Type B pancreatic cell (in vitro differentiated cells): ENCODE results near the gene STXBP6. TPM values are rescaled to one million over a fixed set of nuclear protein-coding genes. Genes with fewer than 3 reads are reported as not detected.
"Not testable (repeated sequence)": the region's sequence is repeated elsewhere in the genome, so short reads cannot be mapped to it uniquely, and the experiment has no call there.

Experiments
- DNase-seq: peaks from one replicate; pipeline ENCODE4 v3.0.0; 2021; ENCODE audit warnings: mixed read lengths; ENCODE audit not compliant: unreplicated experiment; ENCODE audit errors: extremely low spot score
- H3K27ac Mint-ChIP-seq: 2 replicates; pipeline ENCODE4 v1.8.0; 2021; ENCODE audit warnings: mild to moderate bottlenecking, mixed read lengths
- H3K27me3 Mint-ChIP-seq: 2 replicates; pipeline ENCODE4 v1.8.0; 2021; ENCODE audit warnings: mixed read lengths
- H3K36me3 Mint-ChIP-seq: 2 replicates; pipeline ENCODE4 v1.8.0; 2021; ENCODE audit warnings: mixed read lengths
- H3K4me1 Mint-ChIP-seq: one replicate; pipeline ENCODE4 v1.8.0; 2021; ENCODE audit warnings: mixed read lengths; ENCODE audit not compliant: unreplicated experiment
- H3K4me3 Mint-ChIP-seq: 2 replicates; pipeline ENCODE4 v1.8.0; 2021; ENCODE audit warnings: mild to moderate bottlenecking, mixed read lengths
- H3K9me3 Mint-ChIP-seq: 2 replicates; pipeline ENCODE4 v1.8.0; 2021; ENCODE audit warnings: mixed read lengths
- CTCF ChIP-seq: fragments of 200-600 bp; sonication (generic); conservative IDR thresholded peaks from 2 replicates; pipeline ENCODE4 v1.5.0; 2021; ENCODE audit warnings: antibody characterized with exemption, mild to moderate bottlenecking
- total RNA-seq: library from RNA; stranded (reverse); gene quantifications from 2 replicates; pipeline ENCODE4 v1.2.1, GENCODE V29; 2021; ENCODE audit warnings: low replicate concordance

The STXBP6 gene
- total RNA-seq, 1 donor from 2014 or later: 17.0 TPM

DNA sequence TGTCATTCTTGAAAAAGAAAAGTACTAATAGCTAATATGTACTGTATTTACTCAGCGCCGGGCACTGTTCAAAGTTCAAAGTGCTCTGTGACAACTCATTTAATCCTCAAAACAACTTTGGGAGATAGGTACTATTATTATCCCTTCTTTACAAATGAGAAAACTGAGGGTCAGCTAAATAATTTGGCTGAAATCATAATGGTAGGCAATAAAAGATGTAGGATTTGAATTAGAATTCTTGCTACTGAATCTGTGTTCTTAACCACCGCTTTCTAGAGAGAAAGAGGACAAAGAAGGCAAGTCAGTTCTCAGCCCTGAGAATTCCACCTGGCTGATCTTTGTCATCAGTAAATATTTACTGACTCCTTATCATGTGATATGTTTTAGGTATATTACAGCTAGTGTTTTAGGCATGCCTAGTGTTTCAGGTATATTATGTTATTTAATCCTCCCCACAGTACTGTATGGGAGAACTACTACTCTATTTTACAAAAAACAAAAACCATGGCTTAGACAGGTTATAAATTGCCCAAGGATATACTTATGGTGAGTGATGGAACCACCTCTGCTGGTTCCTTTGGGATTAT lies 210.2 kb downstream of the STXBP6 start:
- TF ChIP-seq CTCF: no peak
- Mint-ChIP-seq H3K36me3 (peaks cover 3% of the 10 kb centered on the region), H3K4me3 (no peak overlapping the region), H3K4me1 (peaks cover 15% of the 10 kb centered on the region), H3K9me3 (no peaks in the 10 kb centered on the region), H3K27me3 (no peaks in the 10 kb centered on the region), H3K27ac (peak overlapping the region; percentile 48)
- DNase-seq: no peak

- H3K4me3 Mint-ChIP-seq: no peak overlapping the region
- peaks cover 15% of the 10 kb centered on the region for H3K4me1 Mint-ChIP-seq
- no peaks in the 10 kb centered on the region for H3K27me3 Mint-ChIP-seq
- no peak for TF ChIP-seq CTCF
- no peaks in the 10 kb centered on the region for H3K9me3 Mint-ChIP-seq
- H3K27ac Mint-ChIP-seq: peak overlapping the region; percentile 48
- peaks cover 7% of the 10 kb centered on the region for H3K36me3 Mint-ChIP-seq
- DNase-seq: no peak
These were observed 210.9 kb downstream of the STXBP6 start for GRCh38 chr14:24838945-24839616.

DNA sequence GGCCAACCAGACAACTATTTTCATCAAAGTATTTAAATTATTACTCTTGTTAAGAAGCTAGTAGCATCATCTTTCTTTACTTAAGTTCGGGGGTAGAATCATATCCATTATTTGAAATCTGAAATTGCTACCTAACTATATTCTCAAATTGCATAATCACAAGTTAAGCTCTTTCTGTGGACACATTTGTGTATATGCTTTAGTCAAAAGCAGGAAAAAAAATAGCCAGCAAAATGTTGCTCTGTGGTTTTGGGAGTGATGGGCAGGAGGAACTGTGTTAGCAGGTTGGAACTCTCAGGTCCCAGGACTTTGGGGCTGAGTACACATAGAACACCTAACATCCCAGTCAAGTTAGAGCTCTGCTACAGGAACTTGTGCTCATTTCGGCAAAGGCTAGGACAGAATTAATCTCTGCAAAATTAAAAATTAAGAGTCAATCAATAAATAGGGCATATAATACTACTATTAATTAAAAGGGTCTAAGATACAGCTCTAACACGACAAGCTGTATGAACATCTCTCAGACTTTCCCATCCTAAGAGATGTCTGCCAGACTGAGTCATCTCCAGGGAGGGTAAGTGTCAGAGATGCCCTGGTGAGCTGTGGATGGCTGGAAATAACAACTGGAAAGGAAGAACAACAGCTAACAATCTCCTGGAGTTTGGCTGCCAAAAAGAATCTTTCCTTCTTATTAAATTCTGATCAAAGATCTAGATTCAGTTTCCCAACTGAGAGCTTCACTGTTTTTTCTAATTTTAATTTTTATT lies 212.5 kb downstream of the STXBP6 start:
- Mint-ChIP-seq H3K27me3 (no peaks in the 10 kb centered on the region), H3K4me3 (no peak overlapping the region), H3K36me3 (peaks cover 7% of the 10 kb centered on the region), H3K4me1 (peaks cover 15% of the 10 kb centered on the region), H3K9me3 (no peaks in the 10 kb centered on the region), H3K27ac (peak overlapping the region; percentile 22)
- TF ChIP-seq CTCF: no peak
- DNase-seq: no peak

GRCh38 chr14:24836324-24836723 lies 213.6 kb downstream of the STXBP6 start:
- H3K4me1 Mint-ChIP-seq: peaks cover 15% of the 10 kb centered on the region
- not testable (repeated sequence) for H3K9me3 Mint-ChIP-seq, H3K27ac Mint-ChIP-seq, DNase-seq, H3K27me3 Mint-ChIP-seq, H3K36me3 Mint-ChIP-seq, H3K4me3 Mint-ChIP-seq

GRCh38 chr14:24834956-24835355 lies 215.0 kb downstream of the STXBP6 start:
- Mint-ChIP-seq H3K27ac (no peak overlapping the region), H3K36me3 (peaks cover 7% of the 10 kb centered on the region), H3K9me3 (no peaks in the 10 kb centered on the region), H3K27me3 (no peaks in the 10 kb centered on the region), H3K4me1 (peaks cover 8% of the 10 kb centered on the region), H3K4me3 (no peak overlapping the region)
- no peak for DNase-seq
- TF ChIP-seq CTCF: no peak

DNA sequence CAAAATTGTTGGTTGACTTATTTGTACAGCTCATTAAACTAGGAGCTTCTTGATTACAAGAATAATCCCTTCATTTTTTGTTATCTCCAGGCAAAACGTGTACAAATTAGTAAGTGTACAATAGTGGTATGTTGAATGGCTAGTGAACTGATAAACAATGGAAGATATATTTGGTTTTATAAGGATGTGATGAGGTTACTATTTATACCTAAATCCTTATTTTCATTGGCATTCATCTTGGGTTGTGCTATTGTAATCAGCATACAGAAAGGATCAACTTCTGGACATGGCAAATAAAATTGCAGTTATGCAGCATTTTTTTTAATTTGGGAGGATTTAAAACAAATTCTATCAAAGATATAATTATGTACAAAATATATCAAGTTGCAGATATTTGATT lies 216.6 kb downstream of the STXBP6 start:
- H3K4me3 Mint-ChIP-seq: no peak overlapping the region
- H3K4me1 Mint-ChIP-seq: peaks cover 6% of the 10 kb centered on the region
- H3K36me3 Mint-ChIP-seq: peaks cover 7% of the 10 kb centered on the region
- H3K27ac Mint-ChIP-seq: no peak overlapping the region
- H3K9me3 Mint-ChIP-seq: no peaks in the 10 kb centered on the region
- H3K27me3 Mint-ChIP-seq: no peaks in the 10 kb centered on the region
- no peak for DNase-seq
- no peak for TF ChIP-seq CTCF
